GM15510 (cell line): Measurements from ENCODE around the gene ANP32D.

Experiments
- POLR2A ChIP-seq: IDR thresholded peaks from 3 replicates; pipeline ENCODE4 v1.6.1; 2011; ENCODE audit warnings: borderline replicate concordance; ENCODE audit not compliant: insufficient read length; ENCODE audit errors: extremely low read depth

The ANP32D gene

GRCh38 chr12:48486679-48487078 lies 14.3 kb downstream of the ANP32D start:
- TF ChIP-seq POLR2A: no peak

- TF ChIP-seq POLR2A: no peak
Measured at GRCh38 chr12:48489012-48489411, 16.7 kb downstream of the ANP32D start.

GRCh38 chr12:48508987-48509386 lies 36.6 kb downstream of the ANP32D start:
- no peak for TF ChIP-seq POLR2A

GRCh38 chr12:48510111-48510510 lies 37.8 kb downstream of the ANP32D start:
- no peak for TF ChIP-seq POLR2A

GRCh38 chr12:48512855-48513254 lies 40.5 kb downstream of the ANP32D start:
- TF ChIP-seq POLR2A: no peak

GRCh38 chr12:48514728-48515127 lies 42.4 kb downstream of the ANP32D start:
- no peak for TF ChIP-seq POLR2A
